Gastroesophageal sphincter (tissue), 3 donors: Measurements from ENCODE around the gene CLDN11.

Experiments used
- CTCF ChIP-seq, 4 experiments: fragments of 200-600 bp in 2 of 4; fragments of 450-650 bp in 2 of 4; sonication (generic) in 1 of 4; IDR thresholded peaks; one replicate each; pipeline ENCODE4 v1.5.1; 2017 to 2019; ENCODE audit warnings: antibody characterized with exemption in 4 of 4, mild to moderate bottlenecking in 2 of 4, moderate library complexity in 2 of 4
- POLR2A ChIP-seq, 2 donors: fragments of 450-650 bp; IDR thresholded peaks; one replicate each; pipeline ENCODE4 v1.6.1; 2017; ENCODE audit warnings: antibody characterized with exemption in 2 of 2, mild to moderate bottlenecking in 2 of 2, moderate library complexity in 1 of 2

DNA sequence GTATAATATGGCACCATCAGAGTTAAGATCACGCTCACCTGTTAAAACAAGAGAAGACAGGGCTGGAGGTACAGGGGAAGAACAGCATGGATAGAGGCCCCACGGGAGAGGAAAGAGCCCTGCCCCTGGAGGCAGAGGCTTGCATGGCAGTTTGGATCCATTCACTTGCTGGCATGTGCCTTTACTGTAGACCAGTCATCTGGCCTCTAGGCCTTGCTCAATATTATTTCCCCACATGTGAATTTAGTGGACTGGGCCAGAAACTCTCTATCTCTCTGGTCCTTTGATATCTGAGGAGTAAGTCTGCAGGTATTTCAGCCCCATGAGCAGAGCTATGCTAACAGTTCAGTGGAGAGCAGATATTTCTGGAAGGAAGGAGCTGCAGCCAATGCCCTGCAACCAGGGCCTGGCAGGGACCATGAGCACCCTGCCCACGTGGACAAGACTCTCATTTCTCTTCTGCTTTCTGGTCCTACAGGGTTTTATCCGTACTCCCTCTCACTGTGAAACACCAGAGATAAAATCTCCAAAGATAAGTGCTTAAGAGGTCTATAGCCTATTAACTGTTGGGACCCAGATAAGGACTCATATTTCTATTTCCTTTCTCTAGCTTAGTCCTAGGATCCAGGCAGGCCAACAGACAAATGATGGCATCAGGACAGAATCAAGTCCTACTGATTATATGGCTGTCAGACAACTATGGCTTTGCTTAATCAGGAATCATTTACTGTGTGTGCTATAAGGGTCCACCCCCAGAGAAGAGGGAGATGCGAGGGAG is 65.0 kb downstream of the CLDN11 start:
- TF ChIP-seq CTCF (IDR thresholded peaks at IDR 0.05) (no peak), POLR2A (IDR thresholded peaks at IDR 0.05) (no peak)
